Activated naive CD4-positive, alpha-beta T cell (primary cell): Measurements from ENCODE around the gene SHTN1.

ENCODE experiments used
- DNase-seq, 4 experiments: peaks; one replicate each; lab custom pipeline; 2025; lab: John Stamatoyannopoulos, UW

The SHTN1 gene

DNA sequence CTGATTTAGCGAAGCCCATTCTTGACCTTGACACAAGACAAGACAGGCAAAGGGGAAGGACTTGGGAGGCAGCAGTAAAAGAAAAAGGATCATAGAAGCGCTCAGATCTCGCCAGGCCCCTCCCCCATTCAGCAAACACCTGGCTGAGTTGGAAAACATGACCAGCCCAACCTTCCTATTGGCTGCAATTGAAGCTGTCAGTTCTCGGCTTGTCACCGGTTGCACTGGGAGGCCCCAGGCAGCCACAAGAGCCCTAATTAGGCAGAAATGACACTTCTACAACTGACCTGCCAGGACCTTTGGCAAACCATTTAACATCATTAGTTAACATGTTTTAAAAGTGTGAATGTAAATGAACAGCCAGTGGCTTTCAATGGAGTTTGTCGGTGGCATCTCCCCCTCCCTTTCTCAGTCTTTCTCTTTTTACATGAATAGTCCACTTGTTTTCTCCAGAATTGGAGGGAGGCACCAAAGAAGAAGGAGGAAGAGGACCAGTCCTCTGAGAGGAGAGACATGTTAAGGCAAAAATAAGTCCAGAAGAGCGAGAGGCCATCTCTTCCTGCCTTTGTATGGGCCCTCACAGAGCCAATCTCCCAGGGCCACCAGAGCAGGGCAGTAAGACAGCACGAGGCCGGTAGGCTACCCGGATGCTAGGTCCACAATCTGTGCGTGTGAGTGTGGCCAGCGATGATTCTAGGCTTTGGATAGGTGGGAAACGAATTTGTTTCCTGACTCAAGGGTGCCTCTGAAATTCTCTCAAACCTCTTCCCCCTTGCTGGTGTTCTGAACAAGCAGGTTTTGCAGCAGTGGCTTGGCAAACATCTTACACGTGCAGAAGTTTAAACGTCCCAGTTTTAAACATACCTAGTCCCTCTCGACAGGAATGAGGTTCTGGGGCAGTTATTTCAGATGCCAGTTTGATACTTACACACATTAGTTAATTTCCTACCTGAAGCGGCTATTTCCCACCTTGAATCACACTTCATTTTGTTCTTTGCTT lies 170.7 kb downstream of the SHTN1 start:
- no peak for DNase-seq

DNA sequence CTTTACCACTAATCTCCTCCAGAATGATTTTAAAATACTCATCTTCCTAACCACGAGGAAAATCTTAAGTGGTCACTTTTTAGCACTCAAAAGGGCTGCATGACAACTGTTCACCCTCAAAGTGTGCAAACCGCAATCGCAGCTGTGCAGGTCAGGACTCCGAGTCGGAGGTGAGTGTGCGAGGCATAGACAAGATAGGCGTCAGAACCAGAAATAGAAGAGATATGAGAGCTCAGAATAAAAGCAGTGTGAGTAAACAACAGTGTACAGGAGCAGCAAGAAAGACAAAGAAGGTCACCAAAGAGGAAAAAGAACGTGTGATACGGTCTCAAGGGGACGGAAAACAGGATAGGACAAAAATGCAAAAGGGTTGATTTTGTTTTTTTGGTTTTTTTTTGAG lies 173.2 kb downstream of the SHTN1 start:
- DNase-seq: no peak
